Uterus (tissue), 2 donors: Measurements from ENCODE around the gene CDH7.

Source experiments
- POLR2A ChIP-seq, 2 donors: fragments of 450-650 bp; IDR thresholded peaks; one replicate each; pipeline ENCODE4 v1.6.1; 2016; ENCODE audit warnings: antibody characterized with exemption in 2 of 2, mild to moderate bottlenecking in 1 of 2, moderate library complexity in 1 of 2
- TF ChIP-seq, protein P1 (sequence below), 4 experiments: fragments of 200-600 bp in 2 of 4; fragments of 450-650 bp in 2 of 4; sonication (generic) in 2 of 4; IDR thresholded peaks; one replicate each; pipeline ENCODE4 v1.5.1; 2016 to 2019; ENCODE audit warnings: antibody characterized with exemption in 4 of 4, mild to moderate bottlenecking in 2 of 4, moderate library complexity in 1 of 4

GRCh38 chr18:65934874-65935273 lies 184.1 kb downstream of the CDH7 start:
- no peak for TF ChIP-seq POLR2A (IDR thresholded peaks at IDR 0.05)
- TF ChIP-seq, protein P1, sequence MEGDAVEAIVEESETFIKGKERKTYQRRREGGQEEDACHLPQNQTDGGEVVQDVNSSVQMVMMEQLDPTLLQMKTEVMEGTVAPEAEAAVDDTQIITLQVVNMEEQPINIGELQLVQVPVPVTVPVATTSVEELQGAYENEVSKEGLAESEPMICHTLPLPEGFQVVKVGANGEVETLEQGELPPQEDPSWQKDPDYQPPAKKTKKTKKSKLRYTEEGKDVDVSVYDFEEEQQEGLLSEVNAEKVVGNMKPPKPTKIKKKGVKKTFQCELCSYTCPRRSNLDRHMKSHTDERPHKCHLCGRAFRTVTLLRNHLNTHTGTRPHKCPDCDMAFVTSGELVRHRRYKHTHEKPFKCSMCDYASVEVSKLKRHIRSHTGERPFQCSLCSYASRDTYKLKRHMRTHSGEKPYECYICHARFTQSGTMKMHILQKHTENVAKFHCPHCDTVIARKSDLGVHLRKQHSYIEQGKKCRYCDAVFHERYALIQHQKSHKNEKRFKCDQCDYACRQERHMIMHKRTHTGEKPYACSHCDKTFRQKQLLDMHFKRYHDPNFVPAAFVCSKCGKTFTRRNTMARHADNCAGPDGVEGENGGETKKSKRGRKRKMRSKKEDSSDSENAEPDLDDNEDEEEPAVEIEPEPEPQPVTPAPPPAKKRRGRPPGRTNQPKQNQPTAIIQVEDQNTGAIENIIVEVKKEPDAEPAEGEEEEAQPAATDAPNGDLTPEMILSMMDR (IDR thresholded peaks at IDR 0.05), result no peak
